GM12892 (cell line): ENCODE results near the gene GPR39.

Experiments
- POLR2A ChIP-seq: IDR thresholded peaks from 2 replicates; pipeline ENCODE4 v1.6.1; 2011; ENCODE audit warnings: low read depth, low read length, control low read depth
- POLR2AphosphoS5 ChIP-seq: IDR thresholded peaks from 2 replicates; pipeline ENCODE4 v1.6.1; 2011; ENCODE audit warnings: low read depth, low read length, control low read depth

GRCh38 chr2:132659331-132659730, 242.7 kb downstream of the GPR39 start:
- TF ChIP-seq POLR2AphosphoS5 (no peak), POLR2A (no peak)
